ENCODE results near the gene RNF121. TPM values are rescaled to one million over a fixed set of nuclear protein-coding genes. Genes with fewer than 3 reads are reported as not detected.
A peak's percentile ranks its signal among the peaks of the same experiment; 100 is the strongest.

The RNF121 gene
- polyA plus RNA-seq, 1 donor from 2014 or later = 13.6 TPM

GRCh38 chr11:72001834-72002591 lies 73.2 kb downstream of the RNF121 start:
- Mint-ChIP-seq H3K9me3 (no peaks in the 10 kb centered on the region), H3K36me3 (peaks cover 11% of the 10 kb centered on the region), H3K27ac (peak overlapping the region; percentile 21 to 89 (median 80)), H3K27me3 (no peaks in the 10 kb centered on the region), H3K4me1 (peaks cover 17 to 30% (median 17%) of the 10 kb centered on the region in 3 donors), H3K4me3 (peak overlapping the region in 1 of 4 donors; percentile 1)

- no peaks in the 10 kb centered on the region for H3K9me3 Mint-ChIP-seq
- H3K4me3 Mint-ChIP-seq = no peak overlapping the region
- H3K27me3 Mint-ChIP-seq = no peaks in the 10 kb centered on the region
- peaks cover 11% of the 10 kb centered on the region for H3K36me3 Mint-ChIP-seq
- peaks cover 16 to 28% (median 17%) of the 10 kb centered on the region in 3 donors for H3K4me1 Mint-ChIP-seq
- peak overlapping the region in 2 of 3 donors; percentile 21 to 80 for H3K27ac Mint-ChIP-seq
Measured at GRCh38 chr11:72002841-72003775, 74.3 kb downstream of the RNF121 start.

DNA sequence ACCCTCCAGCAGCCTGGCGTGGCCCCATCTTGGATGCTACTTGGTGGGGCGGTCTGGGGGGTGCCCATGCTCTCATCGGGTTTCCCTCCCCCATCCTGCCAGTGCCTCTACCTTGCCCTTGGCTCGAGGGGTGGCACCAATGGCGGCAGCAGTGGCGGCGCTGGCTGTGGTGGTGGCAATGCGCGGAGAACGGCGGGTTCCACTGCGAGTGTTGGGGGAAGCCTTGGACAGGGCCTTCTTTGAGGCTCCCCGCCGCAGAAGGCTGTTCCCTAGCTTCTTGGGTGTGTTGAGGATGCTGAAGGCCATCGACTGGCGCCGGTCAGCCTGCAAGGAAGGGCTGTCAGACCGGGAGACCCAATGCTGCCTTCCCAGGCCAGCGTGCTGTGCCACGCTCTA lies 74.9 kb downstream of the RNF121 start:
- H3K27ac Mint-ChIP-seq = peak overlapping the region in 1 of 3 donors; percentile 39
- H3K4me3 Mint-ChIP-seq = no peak overlapping the region
- peaks cover 7% of the 10 kb centered on the region for H3K36me3 Mint-ChIP-seq
- H3K4me1 Mint-ChIP-seq = peaks cover 9 to 22% (median 10%) of the 10 kb centered on the region in 3 donors
- H3K9me3 Mint-ChIP-seq = no peaks in the 10 kb centered on the region
- H3K27me3 Mint-ChIP-seq = no peaks in the 10 kb centered on the region

DNA sequence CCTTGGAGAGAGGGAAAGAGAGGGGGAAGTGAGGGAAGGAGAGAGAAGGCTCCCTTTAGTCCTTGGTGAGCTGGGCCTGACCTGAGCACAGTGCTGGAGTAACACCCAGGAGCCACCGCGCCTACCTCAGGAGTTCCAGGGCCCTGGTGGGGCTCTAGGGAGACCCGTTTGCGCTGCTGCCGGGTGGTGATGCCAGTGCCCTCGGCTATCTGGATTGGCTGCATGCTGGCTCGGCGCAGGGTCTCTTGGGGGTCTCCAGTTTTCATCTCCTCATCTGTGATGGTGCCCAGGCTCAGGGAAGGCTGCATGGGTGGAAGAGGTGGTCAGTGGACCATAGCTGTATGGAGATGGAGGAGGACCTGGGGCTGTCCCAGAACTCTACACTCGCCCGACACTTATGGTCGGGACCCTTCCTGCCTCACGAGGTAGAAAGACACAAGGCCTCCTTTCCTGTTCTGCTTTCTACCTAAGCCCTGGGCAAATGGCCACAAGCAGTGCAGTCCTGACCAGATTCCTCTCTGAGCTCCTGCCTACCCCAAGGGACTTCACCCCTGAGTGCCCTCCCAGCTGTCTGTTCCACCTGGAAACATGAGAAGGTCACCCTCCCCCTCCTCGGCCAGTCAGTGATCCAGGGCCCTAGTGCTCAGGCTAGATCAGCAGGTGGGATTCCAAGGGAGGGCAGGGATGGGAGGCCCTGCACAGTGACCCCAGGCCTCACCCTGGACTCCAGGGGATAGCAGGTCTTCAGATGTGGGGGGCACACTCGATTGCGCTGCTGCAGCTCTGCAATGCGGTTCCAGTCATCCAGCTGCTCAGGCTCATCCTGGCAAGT lies 75.9 kb downstream of the RNF121 start:
- no peaks in the 10 kb centered on the region for H3K9me3 Mint-ChIP-seq
- H3K27ac Mint-ChIP-seq = peak overlapping the region in 1 of 3 donors; percentile 39
- H3K4me1 Mint-ChIP-seq = peaks cover under 1 to 12% (median under 1%) of the 10 kb centered on the region in 3 donors
- no peak overlapping the region for H3K4me3 Mint-ChIP-seq
- H3K36me3 Mint-ChIP-seq = peaks cover 5% of the 10 kb centered on the region
- H3K27me3 Mint-ChIP-seq = no peaks in the 10 kb centered on the region

GRCh38 chr11:72005347-72006260 lies 76.8 kb downstream of the RNF121 start:
- Mint-ChIP-seq H3K9me3 (no peaks in the 10 kb centered on the region), H3K4me1 (peaks cover 0 to 6% (median 0%) of the 10 kb centered on the region in 3 donors), H3K27ac (peak overlapping the region in 1 of 3 donors; percentile 10), H3K36me3 (peaks cover 5% of the 10 kb centered on the region), H3K27me3 (no peaks in the 10 kb centered on the region), H3K4me3 (peak overlapping the region in 1 of 4 donors; percentile 30)

DNA sequence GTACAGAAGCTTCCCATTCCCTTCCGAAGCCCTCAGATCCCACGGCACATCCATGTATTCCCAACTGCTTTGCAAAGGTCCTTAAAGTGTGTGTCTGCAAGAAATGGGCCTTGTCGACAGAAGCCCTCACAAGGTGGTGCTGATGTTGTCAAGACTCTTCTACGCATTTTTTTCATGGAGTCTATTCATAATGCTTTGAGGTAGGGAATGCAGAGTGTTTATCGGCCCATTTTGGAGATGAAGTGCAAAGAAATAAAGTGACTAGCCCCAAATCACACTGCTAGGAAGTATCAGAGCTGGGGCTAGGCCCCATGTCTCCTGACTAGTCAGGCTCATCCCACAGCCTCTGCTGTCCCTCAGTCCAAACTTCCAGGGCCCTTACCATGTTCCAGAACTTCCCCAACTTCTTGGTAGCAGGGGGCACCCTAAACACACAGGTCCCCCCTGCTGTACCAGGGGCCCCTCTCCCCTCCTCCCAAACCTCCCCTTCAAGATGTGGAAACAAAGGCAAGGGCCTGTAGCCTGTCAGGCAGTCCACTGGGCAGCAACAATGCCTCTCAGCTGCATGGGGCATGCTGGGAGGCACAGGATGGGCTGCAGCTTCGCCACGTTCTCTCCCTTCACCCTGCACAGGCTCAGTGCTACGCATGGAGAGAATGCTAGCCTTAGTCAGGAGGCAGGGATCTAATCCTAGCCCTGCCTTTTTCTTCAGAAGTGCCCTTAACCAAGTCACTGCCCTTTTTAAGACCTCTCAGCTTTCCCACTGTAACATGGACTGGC lies 77.7 kb downstream of the RNF121 start:
- Mint-ChIP-seq H3K9me3 (no peaks in the 10 kb centered on the region), H3K36me3 (peaks cover 5% of the 10 kb centered on the region), H3K4me3 (no peak overlapping the region), H3K27me3 (no peaks in the 10 kb centered on the region), H3K27ac (peak overlapping the region in 2 of 3 donors; percentile 10 to 45), H3K4me1 (peaks cover 0 to 6% (median 0%) of the 10 kb centered on the region in 3 donors)

GRCh38 chr11:72007089-72007476 lies 78.2 kb downstream of the RNF121 start:
- no peak overlapping the region for H3K4me3 Mint-ChIP-seq
- H3K36me3 Mint-ChIP-seq = peaks cover 4% of the 10 kb centered on the region
- peak overlapping the region in 2 of 3 donors; percentile 2 to 90 for H3K27ac Mint-ChIP-seq
- no peaks in the 10 kb centered on the region for H3K9me3 Mint-ChIP-seq
- no peaks in the 10 kb centered on the region for H3K27me3 Mint-ChIP-seq
- peaks cover 0 to 3% (median 0%) of the 10 kb centered on the region in 3 donors for H3K4me1 Mint-ChIP-seq

DNA sequence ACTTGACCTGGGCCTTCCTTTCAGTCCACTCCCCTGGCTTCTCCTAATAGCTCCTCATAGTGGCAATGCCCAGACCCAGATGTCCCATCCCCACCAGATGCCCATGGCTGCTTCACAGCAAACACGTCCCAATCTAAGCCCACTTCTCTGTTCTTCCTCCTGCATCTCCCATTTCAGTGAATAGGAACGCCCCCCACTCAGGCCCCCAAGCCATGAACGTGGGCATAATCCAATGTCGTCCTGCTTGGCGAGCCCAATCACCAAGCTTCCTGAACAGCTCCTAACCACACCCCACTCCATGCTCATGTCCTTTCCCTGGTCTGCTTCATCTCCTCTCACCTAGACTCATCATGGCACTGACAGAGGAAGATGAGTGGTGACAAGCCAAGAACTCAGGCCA lies 78.7 kb downstream of the RNF121 start:
- Mint-ChIP-seq H3K9me3 (no peaks in the 10 kb centered on the region), H3K27ac (peak overlapping the region; percentile 2 to 90 (median 71)), H3K4me3 (no peak overlapping the region), H3K27me3 (no peaks in the 10 kb centered on the region), H3K36me3 (no peaks in the 10 kb centered on the region), H3K4me1 (no peaks in the 10 kb centered on the region)

DNA sequence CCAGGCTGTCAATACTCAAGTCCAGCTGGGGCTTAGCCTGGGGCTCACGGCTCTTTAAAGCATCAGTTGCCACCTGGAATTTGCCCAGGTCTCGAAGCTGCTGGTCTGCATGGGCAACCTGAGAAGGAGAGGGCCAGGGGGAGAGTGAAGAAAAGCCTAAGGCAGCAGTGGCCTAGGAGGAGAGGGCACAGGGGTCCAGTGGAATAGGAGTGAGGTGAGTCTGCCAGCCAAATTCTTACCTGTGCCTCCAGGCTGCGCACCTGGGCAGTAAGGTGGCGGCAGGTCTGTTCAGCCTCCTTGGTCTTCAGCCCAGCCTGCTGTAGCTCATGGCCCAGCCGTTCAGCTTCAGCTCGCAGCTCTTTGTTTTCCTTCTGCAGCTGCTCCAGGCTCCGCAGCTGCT lies 79.9 kb downstream of the RNF121 start:
- Mint-ChIP-seq H3K4me1 (no peaks in the 10 kb centered on the region), H3K27ac (no peak overlapping the region), H3K27me3 (no peaks in the 10 kb centered on the region), H3K4me3 (no peak overlapping the region), H3K9me3 (no peaks in the 10 kb centered on the region), H3K36me3 (no peaks in the 10 kb centered on the region)

- H3K9me3 Mint-ChIP-seq = no peaks in the 10 kb centered on the region
- H3K27me3 Mint-ChIP-seq = no peaks in the 10 kb centered on the region
- no peaks in the 10 kb centered on the region for H3K4me1 Mint-ChIP-seq
- no peak overlapping the region for H3K27ac Mint-ChIP-seq
- H3K4me3 Mint-ChIP-seq = no peak overlapping the region
- H3K36me3 Mint-ChIP-seq = no peaks in the 10 kb centered on the region
Measured at GRCh38 chr11:72009156-72009555, 80.3 kb downstream of the RNF121 start.

GRCh38 chr11:72010529-72011233 lies 81.8 kb downstream of the RNF121 start:
- H3K9me3 Mint-ChIP-seq = no peaks in the 10 kb centered on the region
- H3K27ac Mint-ChIP-seq = no peak overlapping the region
- peaks cover 4% of the 10 kb centered on the region for H3K36me3 Mint-ChIP-seq
- H3K27me3 Mint-ChIP-seq = no peaks in the 10 kb centered on the region
- H3K4me1 Mint-ChIP-seq = peaks cover 0 to under 1% (median 0%) of the 10 kb centered on the region in 3 donors
- no peak overlapping the region for H3K4me3 Mint-ChIP-seq

DNA sequence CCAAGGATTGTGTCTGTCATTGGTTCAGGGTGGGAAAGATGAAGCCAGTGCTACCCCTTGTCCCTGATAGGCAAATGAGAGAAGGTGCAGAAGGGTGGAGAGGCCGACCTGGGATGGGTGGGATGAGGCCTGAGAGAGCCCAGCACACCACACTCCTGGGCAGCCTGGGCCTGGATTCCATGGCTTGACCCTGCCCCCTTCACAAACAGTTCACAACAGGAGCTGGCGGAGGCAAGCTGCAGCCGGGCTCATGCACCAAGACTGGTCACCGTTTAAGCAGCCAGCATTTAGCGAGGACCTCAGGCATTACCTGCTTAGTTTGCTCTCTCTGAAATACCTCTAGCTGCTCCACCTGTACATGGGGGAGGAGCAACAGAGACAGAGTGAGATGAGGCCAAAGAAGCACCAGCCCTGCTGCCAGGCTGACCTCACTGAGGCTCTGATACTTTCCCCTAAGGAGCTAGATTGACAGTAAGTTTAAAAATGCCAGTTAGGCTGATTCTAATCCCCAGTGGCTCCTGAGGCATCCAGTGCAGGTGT lies 83.3 kb downstream of the RNF121 start:
- Mint-ChIP-seq H3K27ac (no peak overlapping the region), H3K36me3 (peaks cover 4% of the 10 kb centered on the region), H3K4me3 (no peak overlapping the region), H3K9me3 (no peaks in the 10 kb centered on the region), H3K27me3 (no peaks in the 10 kb centered on the region), H3K4me1 (peaks cover 0 to 1% (median 0%) of the 10 kb centered on the region in 3 donors)
